ENCODE results near the gene CCDC68.

- TF ChIP-seq POLR2AphosphoS5 (IDR thresholded peaks at IDR 0.05; ENCODE audit: low read depth, low read length) (no peak), POLR2A (IDR thresholded peaks at IDR 0.05; ENCODE audit: low read depth, low read length) (no peak)
Observed at GRCh38 chr18:55000529-55000928, 41.3 kb upstream of the CCDC68 start.
